ENCODE measurements around the gene GDF9.

The GDF9 gene, protein sequence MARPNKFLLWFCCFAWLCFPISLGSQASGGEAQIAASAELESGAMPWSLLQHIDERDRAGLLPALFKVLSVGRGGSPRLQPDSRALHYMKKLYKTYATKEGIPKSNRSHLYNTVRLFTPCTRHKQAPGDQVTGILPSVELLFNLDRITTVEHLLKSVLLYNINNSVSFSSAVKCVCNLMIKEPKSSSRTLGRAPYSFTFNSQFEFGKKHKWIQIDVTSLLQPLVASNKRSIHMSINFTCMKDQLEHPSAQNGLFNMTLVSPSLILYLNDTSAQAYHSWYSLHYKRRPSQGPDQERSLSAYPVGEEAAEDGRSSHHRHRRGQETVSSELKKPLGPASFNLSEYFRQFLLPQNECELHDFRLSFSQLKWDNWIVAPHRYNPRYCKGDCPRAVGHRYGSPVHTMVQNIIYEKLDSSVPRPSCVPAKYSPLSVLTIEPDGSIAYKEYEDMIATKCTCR

DNA sequence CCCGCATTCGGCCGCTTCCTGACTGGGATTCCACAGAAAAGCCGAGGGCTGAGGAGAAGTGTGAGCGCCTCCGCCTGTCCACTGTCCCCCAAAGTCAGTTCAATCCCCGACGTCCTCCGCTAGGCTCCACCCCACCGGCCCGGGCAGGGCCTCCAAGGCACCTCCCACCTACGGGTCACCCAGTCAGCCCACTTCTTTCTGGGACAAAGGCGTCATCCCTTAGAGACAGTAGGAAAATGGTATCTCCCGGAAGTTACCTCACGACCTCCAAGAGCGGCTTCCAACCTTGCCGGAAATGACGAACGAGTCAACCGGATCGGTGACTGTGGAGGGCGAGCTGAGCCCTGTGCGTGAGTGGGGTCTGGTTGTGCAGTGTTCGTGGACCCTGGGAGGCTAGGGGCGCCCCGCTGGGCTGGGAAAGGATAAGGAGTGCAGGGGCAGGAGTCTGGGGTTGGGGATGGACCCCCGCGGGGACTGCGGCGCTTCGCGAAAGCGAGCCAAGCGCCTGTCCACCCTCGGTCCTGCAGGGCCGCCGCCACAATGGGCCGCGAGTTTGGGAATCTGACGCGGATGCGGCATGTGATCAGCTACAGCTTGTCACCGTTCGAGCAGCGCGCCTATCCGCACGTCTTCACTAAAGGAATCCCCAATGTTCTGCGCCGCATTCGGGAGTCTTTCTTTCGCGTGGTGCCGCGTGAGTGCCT, at the start of gene GDF9, which contains the start of gene UQCRQ:
GDF9 (minus strand) TSS at position 128 of the 704 bp plus-strand sequence. CDS start 1,936 bp downstream, outside the sequence.
UQCRQ (plus strand) TSS at position 301 of the 704 bp plus-strand sequence; CDS start at position 541, 240 bp downstream.
- peaks cover 1% of the 10 kb centered on the region for H3K36me3 Mint-ChIP-seq
- H3K27ac Mint-ChIP-seq = peak within 1 kb of the TSS; percentile 95
- no peaks in the 10 kb centered on the region for H3K27me3 Mint-ChIP-seq
- DNase-seq (ENCODE audit: low spot score in 2 of 2) = peak; percentile 77 to 90
- peak; percentile 96 for ATAC-seq (ENCODE audit: low read depth)
- H3K9me3 Mint-ChIP-seq = no peaks in the 10 kb centered on the region
- peaks cover 18% of the 10 kb centered on the region for H3K4me1 Mint-ChIP-seq
- H3K4me3 Mint-ChIP-seq = peak within 1 kb of the TSS; percentile 93

DNA sequence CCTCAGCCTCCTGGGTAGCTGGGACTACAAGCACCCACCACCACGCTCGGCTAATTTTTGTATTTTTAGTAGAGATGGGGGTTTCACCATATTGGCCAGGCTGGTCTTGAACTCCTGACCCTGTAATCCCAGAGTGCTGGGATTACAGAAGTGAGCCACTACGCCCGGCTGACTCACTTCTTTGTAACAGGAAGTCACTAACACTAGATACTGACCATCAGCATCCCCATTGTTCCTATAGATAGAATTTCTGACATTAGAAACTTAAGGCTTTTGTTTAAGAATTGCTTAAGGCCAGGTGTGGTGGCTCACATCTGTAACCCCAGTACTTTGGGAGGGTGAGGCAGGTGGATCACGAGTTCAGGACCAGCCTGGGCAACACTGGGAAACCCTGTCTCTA, 49.4 kb upstream of the GDF9 start:
- DNase-seq (ENCODE audit: low spot score in 2 of 2) = no peak

DNA sequence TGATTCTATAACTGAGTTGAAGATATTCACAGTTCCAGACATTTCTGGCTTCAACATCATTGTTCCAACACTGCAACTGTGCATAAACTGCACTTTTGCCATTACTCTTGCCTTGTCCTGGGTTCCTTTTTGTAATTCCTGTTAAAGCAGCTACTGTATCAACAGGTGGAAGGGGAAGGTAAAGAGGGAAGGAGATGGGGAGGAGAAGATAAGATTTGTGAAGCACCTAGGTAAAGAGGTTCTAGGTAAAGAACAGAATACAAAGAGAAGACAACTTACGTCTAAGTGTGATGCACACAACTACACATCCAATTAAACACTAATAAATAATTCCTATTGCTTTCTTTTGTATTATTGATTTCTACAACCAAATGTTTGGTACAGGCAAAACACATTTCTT, 43.4 kb upstream of the GDF9 start:
- H3K27me3 Mint-ChIP-seq = no peaks in the 10 kb centered on the region
- H3K9me3 Mint-ChIP-seq = no peaks in the 10 kb centered on the region
- peaks cover 29% of the 10 kb centered on the region for H3K36me3 Mint-ChIP-seq
- H3K27ac Mint-ChIP-seq = peak overlapping the region; percentile 14
- H3K4me3 Mint-ChIP-seq = no peak overlapping the region
- H3K4me1 Mint-ChIP-seq = peaks cover 11% of the 10 kb centered on the region
- DNase-seq (ENCODE audit: low spot score in 2 of 2) (no peak), ATAC-seq (ENCODE audit: low read depth) (no peak)

More for the DNA sequence above, 49.4 kb upstream of the GDF9 start:
- H3K27me3 Mint-ChIP-seq = no peaks in the 10 kb centered on the region
- peaks cover 23% of the 10 kb centered on the region for H3K36me3 Mint-ChIP-seq
- H3K9me3 Mint-ChIP-seq = no peaks in the 10 kb centered on the region
- peaks cover 3% of the 10 kb centered on the region for H3K4me1 Mint-ChIP-seq
- H3K4me3 Mint-ChIP-seq = no peak overlapping the region
- no peak overlapping the region for H3K27ac Mint-ChIP-seq
- ATAC-seq (ENCODE audit: low read depth) = no peak

DNA sequence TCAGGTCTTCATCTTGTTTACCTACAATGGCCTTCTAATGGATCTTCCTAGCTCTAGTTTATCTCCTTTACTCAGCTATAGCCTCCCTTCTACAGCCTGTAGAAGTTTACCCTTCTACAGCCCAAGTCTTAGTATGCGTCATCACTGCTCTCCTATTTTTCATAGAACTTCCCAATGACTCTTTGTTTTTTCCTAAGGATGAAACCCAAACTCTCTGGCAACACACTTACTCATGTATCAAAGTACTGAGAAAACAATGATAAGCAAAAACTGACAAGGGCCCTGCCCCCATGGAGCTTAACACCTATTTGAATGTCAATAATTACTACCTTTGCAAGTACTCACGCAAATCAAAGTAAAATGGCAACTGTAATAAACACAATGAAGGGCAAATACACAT, 40.9 kb upstream of the GDF9 start:
- peaks cover 13% of the 10 kb centered on the region for H3K4me1 Mint-ChIP-seq
- H3K36me3 Mint-ChIP-seq = peaks cover 28% of the 10 kb centered on the region
- DNase-seq (ENCODE audit: low spot score in 2 of 2) (no peak), ATAC-seq (ENCODE audit: low read depth) (no peak)
- no peak overlapping the region for H3K27ac Mint-ChIP-seq
- no peak overlapping the region for H3K4me3 Mint-ChIP-seq
- no peaks in the 10 kb centered on the region for H3K27me3 Mint-ChIP-seq
- no peaks in the 10 kb centered on the region for H3K9me3 Mint-ChIP-seq

DNA sequence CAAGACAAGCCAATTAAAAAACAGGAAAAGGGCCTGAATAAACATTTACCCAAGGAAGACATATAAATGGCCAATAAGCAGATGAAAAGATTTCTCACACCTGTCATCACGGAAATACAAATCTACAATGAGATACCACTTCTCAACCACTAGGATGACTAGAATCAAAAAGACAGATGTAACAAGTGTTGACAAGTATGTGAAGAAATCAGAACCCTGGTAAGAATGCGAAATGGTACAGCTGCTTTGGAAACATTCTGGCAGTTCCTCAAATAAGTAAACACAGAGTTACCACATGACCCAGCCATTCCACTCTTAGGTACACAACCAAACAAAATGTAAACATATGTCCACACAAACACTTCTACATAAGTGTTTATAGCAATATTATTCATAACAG, 39.7 kb upstream of the GDF9 start:
- ATAC-seq (ENCODE audit: low read depth) = no peak
- Mint-ChIP-seq H3K36me3 (peaks cover 23% of the 10 kb centered on the region), H3K4me3 (no peak overlapping the region), H3K27me3 (no peaks in the 10 kb centered on the region), H3K4me1 (peaks cover 13% of the 10 kb centered on the region), H3K27ac (peak overlapping the region; percentile 31), H3K9me3 (no peaks in the 10 kb centered on the region)
- DNase-seq (ENCODE audit: low spot score in 2 of 2) = no peak

DNA sequence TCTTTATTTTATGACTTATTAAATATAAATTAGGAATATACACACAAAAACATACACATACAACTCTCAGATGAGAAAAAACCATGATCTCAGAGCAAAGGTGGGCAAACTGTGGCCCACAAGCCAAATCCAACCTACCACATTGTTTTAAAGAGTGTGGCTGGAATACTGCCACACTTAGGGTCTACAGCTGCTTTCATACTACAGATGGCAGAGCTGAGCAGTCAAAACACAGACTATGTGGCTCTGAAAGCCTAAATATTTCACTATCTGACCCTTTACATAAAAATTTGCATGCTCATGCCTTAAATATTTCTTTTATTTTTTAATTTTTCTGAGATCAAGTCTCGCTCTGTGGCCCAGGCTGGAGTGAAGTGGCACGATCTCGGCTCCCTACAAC, 35.5 kb upstream of the GDF9 start:
- no peak for ATAC-seq (ENCODE audit: low read depth)

DNA sequence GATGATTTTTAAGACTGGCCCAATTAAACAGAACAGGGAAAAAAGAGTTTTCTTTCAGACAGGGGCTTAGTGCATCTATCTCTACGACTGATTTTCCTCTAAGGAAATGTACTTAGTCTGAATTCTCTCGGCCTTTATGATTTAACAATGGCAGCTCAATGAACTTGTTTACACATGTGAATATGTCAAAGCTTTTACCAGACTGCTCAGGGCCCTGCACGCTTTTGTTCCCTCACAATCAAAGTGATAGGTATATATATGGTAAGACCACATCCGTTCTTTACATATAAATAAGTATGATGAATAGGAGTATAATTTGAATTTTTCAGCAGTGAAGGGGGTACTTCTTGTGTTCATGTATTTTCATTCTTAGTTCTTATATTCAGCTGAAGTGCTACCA, 34.8 kb upstream of the GDF9 start:
- H3K4me3 Mint-ChIP-seq = no peak overlapping the region

More for the DNA sequence above, 35.5 kb upstream of the GDF9 start:
- Mint-ChIP-seq H3K4me3 (no peak overlapping the region), H3K27ac (no peak overlapping the region), H3K36me3 (peaks cover 16% of the 10 kb centered on the region), H3K27me3 (no peaks in the 10 kb centered on the region), H3K9me3 (no peaks in the 10 kb centered on the region), H3K4me1 (peaks cover 4% of the 10 kb centered on the region)
- no peak for DNase-seq (ENCODE audit: low spot score in 2 of 2)

DNA sequence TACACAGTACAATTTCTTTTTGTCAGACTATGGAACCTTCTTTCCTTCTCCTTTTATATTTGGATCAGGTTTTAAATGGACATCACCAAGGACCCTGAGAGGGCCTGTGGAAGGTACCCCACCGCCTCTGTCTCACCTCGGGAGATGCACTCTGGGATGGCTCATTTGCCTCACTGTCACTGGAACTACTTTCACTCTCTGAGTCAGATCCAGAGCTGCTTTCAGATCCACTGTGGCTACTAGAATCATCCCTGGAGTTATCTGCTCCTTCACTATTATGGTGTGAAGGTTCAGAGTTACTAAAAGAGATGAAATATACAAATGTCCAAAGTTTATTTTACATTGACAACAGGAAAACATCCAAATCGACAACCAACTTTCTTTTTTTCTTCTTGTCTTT, 31.8 kb upstream of the GDF9 start:
- Mint-ChIP-seq H3K27ac (no peak overlapping the region), H3K4me1 (no peaks in the 10 kb centered on the region), H3K36me3 (peaks cover 21% of the 10 kb centered on the region), H3K9me3 (no peaks in the 10 kb centered on the region), H3K4me3 (no peak overlapping the region), H3K27me3 (no peaks in the 10 kb centered on the region)
- DNase-seq (ENCODE audit: low spot score in 2 of 2) (no peak), ATAC-seq (ENCODE audit: low read depth) (no peak)

More for the DNA sequence above, 34.8 kb upstream of the GDF9 start:
- Mint-ChIP-seq H3K9me3 (no peaks in the 10 kb centered on the region), H3K36me3 (peaks cover 23% of the 10 kb centered on the region), H3K4me1 (peaks cover 2% of the 10 kb centered on the region), H3K27me3 (no peaks in the 10 kb centered on the region), H3K27ac (peak overlapping the region; percentile 70)
- ATAC-seq (ENCODE audit: low read depth) = no peak
- DNase-seq (ENCODE audit: low spot score in 2 of 2) = no peak

DNA sequence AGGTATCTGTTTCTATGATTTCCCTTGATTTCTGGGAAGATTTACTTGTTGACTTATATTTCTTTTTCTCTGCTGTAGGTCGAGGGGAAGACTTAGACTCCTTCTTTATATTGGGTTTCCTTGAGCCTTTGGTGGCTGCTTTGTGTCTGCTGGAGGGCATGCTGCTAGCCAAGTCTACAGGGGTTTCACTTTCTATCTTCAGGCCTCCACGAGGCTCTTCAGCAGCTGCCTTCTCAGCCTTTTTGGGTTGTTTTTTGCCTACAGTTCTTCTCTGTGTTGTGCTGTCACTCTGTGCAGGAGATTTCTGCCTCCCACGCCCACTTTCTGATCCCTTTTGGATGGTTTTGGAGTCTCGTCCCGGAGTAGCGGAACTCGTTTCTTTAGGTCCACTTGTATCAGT, 30.4 kb upstream of the GDF9 start:
- no peak for DNase-seq (ENCODE audit: low spot score in 2 of 2)
- no peaks in the 10 kb centered on the region for H3K4me1 Mint-ChIP-seq
- H3K27me3 Mint-ChIP-seq = no peaks in the 10 kb centered on the region
- H3K36me3 Mint-ChIP-seq = peaks cover 28% of the 10 kb centered on the region
- H3K9me3 Mint-ChIP-seq = no peaks in the 10 kb centered on the region
- no peak for ATAC-seq (ENCODE audit: low read depth)
- no peak overlapping the region for H3K4me3 Mint-ChIP-seq
- peak overlapping the region; percentile 39 for H3K27ac Mint-ChIP-seq

DNA sequence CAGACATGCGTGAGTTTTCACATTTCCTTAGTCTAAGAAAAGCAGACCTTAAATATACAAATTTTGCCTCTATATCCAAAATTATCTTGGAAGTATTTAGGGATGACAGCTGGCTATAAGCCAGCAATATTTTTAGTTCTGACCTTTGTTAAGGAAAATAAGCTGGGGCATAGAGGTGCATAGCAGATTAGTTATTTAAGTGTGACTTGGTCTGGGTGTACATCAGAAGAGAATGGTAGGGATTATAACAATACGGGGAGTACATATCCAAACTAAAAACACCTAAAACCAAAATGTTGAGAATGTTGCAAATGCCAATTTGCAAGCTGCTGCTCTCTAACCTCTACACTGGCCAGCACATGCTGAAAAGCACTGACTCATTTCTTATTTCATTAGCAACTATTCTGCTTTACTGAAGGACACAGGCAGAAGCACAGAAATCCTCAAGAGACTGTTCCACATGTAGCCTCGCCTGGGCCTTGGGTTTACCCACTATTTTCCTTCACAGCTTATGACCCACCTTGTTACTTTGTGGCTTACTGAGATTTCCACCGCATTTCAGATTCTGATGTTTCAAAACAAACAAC, 29.5 kb upstream of the GDF9 start:
- Mint-ChIP-seq H3K4me3 (no peak overlapping the region), H3K27me3 (no peaks in the 10 kb centered on the region), H3K27ac (peak overlapping the region; percentile 39), H3K4me1 (no peaks in the 10 kb centered on the region), H3K9me3 (no peaks in the 10 kb centered on the region), H3K36me3 (peaks cover 29% of the 10 kb centered on the region)
- DNase-seq (ENCODE audit: low spot score in 2 of 2) = no peak
- no peak for ATAC-seq (ENCODE audit: low read depth)

DNA sequence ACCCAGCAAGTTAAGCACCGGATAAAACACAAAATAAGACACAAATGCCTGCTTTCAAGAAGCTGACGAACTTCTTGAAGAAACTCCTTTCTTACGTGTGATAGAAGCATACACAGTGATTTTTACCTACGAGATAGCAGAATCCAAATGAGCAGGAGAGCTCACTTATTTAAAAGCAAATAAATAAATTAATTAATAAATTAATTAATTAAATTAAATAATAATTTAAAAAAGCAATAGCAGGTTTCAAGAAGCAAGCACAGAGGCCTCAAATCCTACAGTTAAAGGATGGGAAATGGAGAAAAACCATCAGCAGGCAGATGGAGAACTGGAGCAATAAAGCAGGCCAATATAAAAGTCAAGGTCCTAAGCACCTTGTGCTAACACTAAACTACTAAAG, 24.5 kb upstream of the GDF9 start:
- H3K27ac Mint-ChIP-seq = no peak overlapping the region
- peaks cover 27% of the 10 kb centered on the region for H3K36me3 Mint-ChIP-seq
- peaks cover 6% of the 10 kb centered on the region for H3K4me1 Mint-ChIP-seq

DNA sequence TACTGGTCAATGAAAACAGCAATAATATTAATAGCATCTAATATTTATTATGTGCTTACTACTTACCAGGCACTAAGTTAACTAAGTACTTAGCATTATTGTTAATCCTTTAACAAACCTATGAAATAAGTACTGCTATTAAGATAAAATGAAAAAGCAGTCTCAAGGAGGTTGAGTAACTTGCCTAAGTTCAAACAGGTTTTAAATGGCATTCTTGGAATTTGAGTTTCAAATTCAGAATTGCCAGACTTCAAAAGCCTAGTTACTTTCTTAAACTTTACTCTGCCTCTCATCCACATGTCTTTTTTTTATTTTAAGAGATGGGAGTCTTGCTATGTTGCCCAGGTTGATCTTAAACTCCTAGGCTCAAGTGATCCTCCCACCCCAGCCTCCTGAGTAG, 23.2 kb upstream of the GDF9 start:
- Mint-ChIP-seq H3K4me1 (peaks cover 7% of the 10 kb centered on the region), H3K36me3 (peaks cover 26% of the 10 kb centered on the region), H3K27me3 (no peaks in the 10 kb centered on the region), H3K9me3 (no peaks in the 10 kb centered on the region), H3K4me3 (no peak overlapping the region), H3K27ac (peak overlapping the region; percentile 11)
- no peak for DNase-seq (ENCODE audit: low spot score in 2 of 2)
- no peak for ATAC-seq (ENCODE audit: low read depth)

More for the DNA sequence above, 24.5 kb upstream of the GDF9 start:
- Mint-ChIP-seq H3K27me3 (no peaks in the 10 kb centered on the region), H3K9me3 (no peaks in the 10 kb centered on the region), H3K4me3 (no peak overlapping the region)
- ATAC-seq (ENCODE audit: low read depth) = no peak
- no peak for DNase-seq (ENCODE audit: low spot score in 2 of 2)

DNA sequence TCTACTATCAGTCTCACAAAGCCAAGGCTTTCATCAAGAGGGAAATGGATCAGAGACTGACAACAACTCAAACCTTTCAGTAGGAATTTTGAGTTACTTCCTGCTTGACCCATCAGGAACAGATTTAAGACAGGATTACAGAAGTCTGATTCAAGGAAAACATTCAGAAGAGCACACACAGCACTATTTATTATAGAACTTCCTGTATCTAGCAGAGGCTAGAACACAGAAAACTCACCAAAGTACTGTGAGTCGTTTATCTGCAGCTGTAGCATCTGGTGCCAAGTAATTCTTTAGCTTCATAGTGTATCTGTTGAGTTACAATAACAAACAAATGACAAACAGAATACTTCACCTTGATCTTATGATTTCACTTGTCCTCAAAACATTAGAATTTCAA, 21.0 kb upstream of the GDF9 start:
- Mint-ChIP-seq H3K27ac (peak overlapping the region; percentile 84), H3K4me3 (no peak overlapping the region), H3K9me3 (no peaks in the 10 kb centered on the region), H3K36me3 (peaks cover 25% of the 10 kb centered on the region), H3K27me3 (no peaks in the 10 kb centered on the region), H3K4me1 (peaks cover 10% of the 10 kb centered on the region)
- ATAC-seq (ENCODE audit: low read depth) (no peak), DNase-seq (ENCODE audit: low spot score in 2 of 2) (no peak)

Data from memory B cell (primary cell).